HG02571 (cell line): ENCODE measurements around the gene GDPD4.

Source experiments
- ATAC-seq: cut with Tn5 transposase; IDR thresholded peaks from one replicate; pipeline ENCODE4 v1.9.1; 2021; ENCODE audit warnings: mild to moderate bottlenecking, moderate library complexity; ENCODE audit not compliant: unreplicated experiment

Gene GDPD4, protein sequence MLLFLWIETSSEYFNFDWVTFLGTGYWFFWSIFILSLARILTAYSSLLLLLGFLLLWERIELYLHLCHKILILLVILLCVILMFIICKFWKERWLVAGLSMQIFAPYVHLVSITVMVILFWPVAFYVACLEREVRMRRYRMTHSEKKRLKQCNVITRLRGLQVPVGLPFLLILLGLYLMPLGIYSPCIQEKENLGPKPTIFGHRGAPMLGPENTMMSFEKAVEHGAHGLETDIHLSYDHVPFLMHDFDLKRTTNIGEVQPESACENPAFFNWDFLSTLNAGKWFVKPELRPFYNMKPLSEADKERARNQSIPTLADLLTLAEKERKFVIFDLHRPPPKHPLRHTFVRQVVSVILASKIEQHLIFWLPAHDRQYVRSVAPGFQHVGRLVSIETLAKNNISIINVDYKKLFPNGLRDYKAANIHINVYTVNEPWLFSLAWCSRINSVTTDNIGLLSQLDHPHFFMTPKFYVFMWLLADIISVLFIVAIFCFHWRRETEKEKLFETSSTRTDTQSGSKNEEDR

DNA sequence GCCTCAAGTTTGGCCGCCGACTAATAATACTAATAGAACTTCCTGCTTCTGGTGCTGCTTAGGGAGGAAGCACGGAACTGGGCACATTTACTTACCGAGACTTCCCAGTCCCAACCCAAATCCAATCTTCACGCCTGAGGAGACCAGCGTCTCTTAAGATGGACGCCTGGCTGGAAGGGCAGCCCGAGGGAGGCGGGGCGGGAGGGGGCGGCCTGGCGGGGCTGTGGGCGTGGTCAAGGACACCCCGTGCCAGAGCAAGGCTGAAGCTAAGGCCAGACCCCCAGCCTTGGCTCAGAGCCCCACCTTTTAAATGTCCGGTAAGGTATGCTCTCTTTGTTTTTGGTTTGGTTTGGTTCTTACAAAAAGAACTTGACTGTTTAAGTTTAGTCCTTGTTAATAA lies at the start of gene GDPD4:
Gene GDPD4, minus strand, starts transcription at position 177 of the 400 bp plus-strand sequence. CDS start 16,549 bp downstream, outside the sequence.
- no peak for ATAC-seq

- no peak for ATAC-seq
These were observed 46.5 kb upstream of the GDPD4 start for GRCh38 chr11:77347948-77348347.

DNA sequence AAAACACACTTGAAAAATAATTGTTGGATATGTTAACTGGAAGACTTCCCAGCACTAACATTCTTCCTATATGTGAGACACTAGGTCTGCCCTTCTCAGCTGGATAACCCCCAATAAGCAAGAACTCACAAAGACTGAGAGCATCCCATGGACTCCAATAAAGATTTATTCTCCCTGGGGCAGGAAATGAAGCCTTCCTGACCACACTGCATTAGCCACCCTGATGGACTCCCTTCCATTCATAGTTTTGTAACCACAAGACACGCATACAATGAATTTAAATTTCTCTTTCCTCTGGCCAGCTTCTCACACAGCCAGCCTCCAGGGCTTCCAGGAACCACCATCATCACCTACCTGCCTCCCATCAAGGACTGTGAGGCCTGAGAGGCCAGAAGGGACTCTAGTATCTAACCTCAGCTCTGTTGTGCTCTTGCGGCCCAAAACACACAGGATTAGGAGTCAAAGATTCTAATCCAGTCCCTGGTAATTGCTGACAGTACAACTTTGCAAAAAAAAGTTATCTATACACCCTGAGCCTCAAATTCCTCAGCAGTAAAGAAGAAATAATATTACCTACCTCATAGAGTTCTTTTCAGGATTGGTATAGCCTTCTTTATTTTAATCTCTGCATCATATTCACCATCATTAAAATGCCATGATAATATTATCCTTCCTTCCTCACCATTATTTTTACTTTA lies 45.6 kb upstream of the GDPD4 start:
- no peak for ATAC-seq

GRCh38 chr11:77345621-77346020 lies 44.1 kb upstream of the GDPD4 start:
- ATAC-seq, result no peak

- no peak for ATAC-seq
These were observed 39.0 kb upstream of the GDPD4 start for GRCh38 chr11:77340501-77340900.

DNA sequence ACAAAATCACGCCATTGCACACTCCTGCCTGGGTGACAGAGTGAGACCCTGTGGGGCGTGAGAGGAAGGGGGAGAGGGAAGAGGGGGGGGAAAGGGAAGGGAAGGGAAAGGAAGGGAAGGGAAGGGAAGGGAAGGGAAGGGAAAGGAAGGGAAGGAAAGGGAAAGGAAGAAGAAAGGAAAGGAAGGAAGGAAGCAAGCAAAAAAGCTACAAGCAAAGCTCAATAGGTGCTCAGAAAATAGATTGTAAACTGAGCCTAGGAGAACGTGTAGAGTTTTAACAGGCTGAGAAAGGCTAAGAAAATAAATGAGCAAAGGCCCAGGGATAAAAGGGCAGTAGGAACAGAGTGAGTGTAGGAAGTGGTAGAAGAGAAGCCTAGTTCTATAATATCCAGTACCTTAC lies 30.8 kb upstream of the GDPD4 start:
- no peak for ATAC-seq

DNA sequence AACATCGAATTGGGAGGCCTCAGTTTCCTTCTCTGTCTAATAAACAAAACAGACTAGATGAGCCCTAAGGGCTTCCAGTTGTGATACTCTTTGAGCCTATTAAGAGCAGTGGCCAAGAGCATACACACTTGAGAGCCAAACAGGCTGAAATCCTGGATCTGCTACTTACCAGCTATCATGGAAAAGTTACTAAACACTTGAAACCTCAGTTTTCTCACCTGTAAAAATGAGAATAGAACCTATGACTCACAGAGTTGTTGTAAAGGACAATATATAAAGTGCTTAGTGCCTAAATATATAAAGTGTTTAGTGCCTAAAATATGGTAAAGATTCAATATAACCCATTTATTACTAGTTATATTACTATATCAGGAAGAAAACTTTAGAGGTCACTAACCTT lies 23.7 kb upstream of the GDPD4 start:
- ATAC-seq, result no peak

DNA sequence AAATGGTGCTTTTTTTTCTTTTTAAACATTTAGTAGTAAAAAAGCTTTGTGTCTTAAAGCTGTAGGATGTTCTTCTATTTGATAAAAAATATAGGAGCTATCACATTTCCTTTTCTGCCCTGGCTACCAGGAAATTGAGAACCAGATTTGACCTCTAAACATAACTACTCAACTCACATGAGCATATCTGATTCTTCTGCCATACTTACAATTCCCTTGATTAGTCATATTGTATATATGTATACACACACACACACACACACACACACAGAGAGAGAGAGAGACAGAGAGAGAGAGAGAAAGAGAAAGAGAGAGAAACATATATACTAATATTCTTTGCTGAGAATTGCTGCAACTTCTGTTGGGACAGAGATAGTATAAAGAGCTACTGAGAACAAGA lies 23.0 kb upstream of the GDPD4 start:
- ATAC-seq, result no peak

DNA sequence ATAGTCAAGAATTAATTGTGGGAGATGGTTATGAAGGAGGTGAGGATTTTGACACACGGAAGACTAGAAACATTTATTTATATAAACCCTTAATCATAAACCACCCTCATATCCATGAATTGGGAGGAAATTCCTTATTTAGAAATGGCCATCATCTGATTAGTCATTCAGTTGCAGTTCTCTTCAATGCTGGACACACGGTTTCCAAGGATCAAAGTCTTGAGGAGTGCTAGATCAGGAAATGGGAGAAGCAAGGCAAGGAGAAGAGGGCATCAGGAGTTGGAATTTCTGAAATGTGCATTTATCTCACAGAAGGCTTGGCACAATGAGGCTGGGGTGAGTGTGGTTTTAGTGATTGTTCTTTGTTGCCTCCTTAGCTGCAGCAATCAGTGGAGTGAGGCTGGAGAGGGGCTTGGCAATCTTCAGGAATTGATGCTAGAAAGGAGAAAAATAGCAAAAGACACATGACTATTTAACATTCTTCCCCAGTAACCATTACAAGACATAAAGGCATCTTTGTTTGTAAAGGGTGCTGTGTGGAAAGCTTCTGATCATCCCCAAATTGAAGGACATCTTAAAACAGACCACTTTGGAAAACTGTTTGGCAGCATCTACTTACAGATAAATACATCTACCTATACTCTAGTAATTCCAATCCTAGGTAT lies 21.6 kb upstream of the GDPD4 start:
- ATAC-seq, result no peak

DNA sequence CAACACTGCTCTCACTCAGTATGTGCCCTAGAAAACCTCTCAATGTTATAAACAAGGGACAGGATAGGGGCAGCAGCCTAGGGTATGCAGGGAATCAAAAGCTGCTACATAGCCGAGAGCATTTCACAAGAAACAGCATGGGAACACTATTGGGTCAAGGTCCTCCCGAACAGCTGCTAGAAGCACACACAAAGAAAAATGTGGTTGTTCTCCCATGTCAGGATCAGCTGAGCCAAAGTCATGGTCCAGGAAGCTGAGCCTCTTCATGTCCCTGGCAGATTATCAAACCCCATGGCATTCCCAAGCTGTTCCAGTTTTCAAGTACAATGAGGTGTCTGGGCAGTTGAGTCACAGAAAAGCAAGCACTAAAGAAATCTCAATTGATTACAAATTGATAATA lies 21.0 kb upstream of the GDPD4 start:
- no peak for ATAC-seq

GRCh38 chr11:77320351-77320750 lies 18.9 kb upstream of the GDPD4 start:
- ATAC-seq, result no peak

- no peak for ATAC-seq
These were observed 17.1 kb upstream of the GDPD4 start for GRCh38 chr11:77318600-77318999.

DNA sequence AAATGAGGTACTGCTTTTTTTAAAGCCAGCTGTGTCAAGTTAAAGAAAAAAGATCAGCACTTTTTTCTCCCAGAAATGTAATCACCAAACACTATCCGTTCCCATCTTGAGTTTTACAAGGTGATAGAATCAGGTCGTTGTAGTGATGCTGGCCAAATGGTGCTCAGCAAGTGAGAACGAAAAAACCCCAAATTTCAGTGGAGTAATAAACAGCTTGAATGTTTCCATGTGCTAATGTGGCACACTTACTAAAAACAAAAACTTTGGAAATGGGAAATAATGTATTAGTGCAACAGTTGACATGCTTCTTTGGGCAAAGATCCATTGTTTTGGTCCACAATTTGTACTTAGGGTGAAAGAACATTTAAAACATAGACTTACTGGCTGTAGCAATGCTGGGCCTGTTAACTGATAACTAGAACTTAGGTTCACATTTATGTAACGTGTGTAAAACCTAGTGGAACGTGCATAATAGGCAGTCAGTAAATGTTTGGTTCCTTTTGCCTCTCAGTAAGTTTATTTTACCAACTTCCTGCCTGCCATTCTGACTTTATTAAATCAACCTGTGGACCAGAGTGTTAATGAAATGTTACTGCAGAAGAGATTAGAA lies 15.4 kb upstream of the GDPD4 start:
- ATAC-seq, result no peak

GRCh38 chr11:77312107-77312506 lies 10.6 kb upstream of the GDPD4 start:
- no peak for ATAC-seq

GRCh38 chr11:77311701-77312100 lies 10.2 kb upstream of the GDPD4 start:
- no peak for ATAC-seq

DNA sequence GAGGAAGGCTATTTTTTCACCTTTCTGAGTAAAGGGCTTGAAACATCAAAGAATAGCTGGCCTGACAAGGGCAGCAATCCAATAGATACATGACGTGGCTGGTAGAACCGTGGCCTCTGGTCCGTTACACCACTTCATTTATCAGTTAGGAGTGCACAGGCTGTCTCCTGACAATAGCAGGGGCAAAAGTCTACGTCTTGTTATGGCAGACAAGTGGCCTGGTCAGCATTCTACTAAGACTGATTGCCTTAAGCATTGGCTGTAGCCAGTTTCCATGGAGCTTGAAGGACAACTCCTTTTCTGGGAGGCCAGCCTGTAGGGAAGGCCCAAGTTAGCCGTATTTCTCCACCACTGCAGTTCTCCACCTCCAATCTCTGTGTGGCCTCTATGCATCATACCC lies 9.2 kb upstream of the GDPD4 start:
- no peak for ATAC-seq

DNA sequence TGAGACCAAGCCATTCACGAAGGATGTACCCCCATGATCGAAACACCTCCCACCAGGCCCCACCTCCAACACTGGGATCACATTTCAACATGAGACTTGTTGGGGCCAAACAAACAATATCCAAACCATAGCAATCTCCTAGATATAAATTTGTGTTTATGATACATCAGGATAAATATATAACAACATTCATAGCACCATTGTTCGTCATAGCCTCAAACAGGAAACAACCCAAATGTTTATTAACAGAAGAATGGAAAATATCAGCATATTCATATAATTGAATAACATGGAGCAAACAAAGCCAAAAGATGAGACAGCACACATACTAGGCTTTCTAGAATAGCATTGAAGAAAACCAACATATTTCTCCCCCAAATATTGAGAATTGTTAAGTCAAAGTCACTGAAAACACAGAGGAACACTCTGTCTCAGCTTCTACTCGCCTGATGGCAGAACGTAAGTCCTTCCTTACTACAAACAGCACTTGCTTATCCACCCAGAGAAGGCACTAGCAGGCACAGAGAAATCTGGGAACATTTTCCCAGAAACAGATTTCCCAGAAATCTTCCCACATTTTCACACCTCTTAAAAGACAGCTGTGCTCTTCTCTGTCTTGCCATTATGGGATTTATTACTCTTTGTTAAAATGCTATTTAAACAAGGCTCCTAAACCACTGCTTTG lies 8.1 kb upstream of the GDPD4 start:
- ATAC-seq, result no peak

DNA sequence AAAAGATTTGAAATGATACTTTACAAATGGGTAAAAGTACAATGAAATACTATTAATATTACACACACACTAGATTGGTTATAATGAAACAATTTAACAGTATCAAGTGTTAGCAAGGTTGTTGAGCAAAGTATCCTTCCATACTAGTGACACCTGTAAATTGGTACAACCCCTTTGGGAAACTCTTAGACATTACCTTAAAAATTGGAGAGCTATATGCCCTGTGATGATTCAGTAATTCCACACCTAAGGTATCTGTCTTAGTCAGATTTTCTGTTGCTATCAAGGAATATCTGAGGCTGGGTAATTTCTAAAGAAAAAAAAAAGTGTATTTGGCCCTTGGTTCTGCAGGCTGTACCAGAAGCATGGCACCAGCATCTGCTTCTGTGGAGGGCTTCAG lies 7.4 kb upstream of the GDPD4 start:
- ATAC-seq, result no peak

DNA sequence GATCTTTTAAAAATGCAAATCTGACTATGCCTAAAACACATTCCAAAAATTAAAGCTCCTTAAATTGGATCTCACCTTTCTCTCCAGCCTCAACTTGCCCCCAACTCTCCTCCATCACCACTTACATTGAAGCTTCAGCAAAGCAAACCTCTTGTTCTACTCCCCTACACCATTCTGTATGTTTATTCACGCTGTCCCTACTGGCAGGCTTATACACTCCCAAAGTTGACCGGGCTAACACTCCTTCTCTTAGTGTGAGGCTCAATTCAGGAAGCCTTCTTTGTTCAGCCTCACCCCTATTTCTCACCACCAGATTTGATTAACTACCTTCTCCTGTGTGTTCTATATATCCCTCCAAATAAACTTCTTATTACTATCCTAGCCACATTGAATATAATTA lies 1.8 kb upstream of the GDPD4 start:
- no peak for ATAC-seq

- ATAC-seq, result no peak
These were observed 1.3 kb upstream of the GDPD4 start for GRCh38 chr11:77302752-77303151.

DNA sequence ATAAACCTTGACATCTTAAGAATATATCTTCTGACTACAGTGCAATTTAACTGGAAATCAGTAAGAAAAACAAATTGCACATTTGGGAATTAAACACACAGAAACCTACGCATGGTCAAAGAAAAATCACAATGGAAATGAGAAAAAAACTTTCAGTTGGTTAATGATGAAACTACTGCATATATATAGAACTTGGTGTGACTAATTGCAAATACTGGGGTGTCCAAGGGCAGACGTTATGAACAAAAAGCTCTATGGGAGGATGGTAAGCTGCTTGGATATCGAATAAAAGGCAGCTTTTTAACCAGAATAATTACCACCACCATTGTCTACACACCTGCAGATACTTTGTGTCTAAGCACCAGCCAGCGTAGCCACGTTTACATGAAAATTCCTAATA lies 791 bp downstream of the GDPD4 start:
- ATAC-seq, result no peak
